Neural cell (in vitro differentiated cells): ENCODE results near the gene KRT74. TPM values are rescaled to one million over a fixed set of nuclear protein-coding genes. Genes with fewer than 3 reads are reported as not detected.

Source experiments
- H2AFZ ChIP-seq: fragments of 200-600, 300-800 bp; sonication (generic), shearing (Covaris generic); 2 replicates; pipeline ENCODE4 v1.6.0; 2014; ENCODE audit warnings: low read depth, mild to moderate bottlenecking, antibody characterized with exemption, low read length, moderate library complexity
- H3F3A ChIP-seq: fragments of 200-600 bp; shearing (Covaris generic); 2 replicates; pipeline ENCODE4 v1.6.1; 2016; ENCODE audit warnings: mild to moderate bottlenecking, moderate library complexity, mixed read lengths, antibody characterized with exemption, low read length; ENCODE audit not compliant: insufficient read depth, poor library complexity, severe bottlenecking
- H3K27ac ChIP-seq: fragments of 200-600, 300-800 bp; sonication (generic), shearing (Covaris generic); 2 replicates; pipeline ENCODE4 v1.5.1; 2014; ENCODE audit warnings: mild to moderate bottlenecking, low read length, moderate library complexity
- H3K27me3 ChIP-seq: fragments of 300-800, 200-600 bp; sonication (generic), shearing (Covaris generic); 2 replicates; pipeline ENCODE4 v1.6.0; 2014; ENCODE audit warnings: mild to moderate bottlenecking, low read depth, low read length, moderate library complexity; ENCODE audit not compliant: insufficient read depth
- H3K36me3 ChIP-seq: fragments of 300-800, 200-600 bp; sonication (generic), shearing (Covaris generic); 2 replicates; pipeline ENCODE4 v1.5.1; 2014; ENCODE audit warnings: mild to moderate bottlenecking, antibody characterized with exemption, low read length, moderate library complexity; ENCODE audit not compliant: insufficient read depth
- H3K4me2 ChIP-seq: fragments of 300-800, 200-600 bp; sonication (generic), shearing (Covaris generic); 2 replicates; pipeline ENCODE4 v1.6.0; 2014; ENCODE audit warnings: mild to moderate bottlenecking, low read length
- H3K4me3 ChIP-seq: fragments of 300-800, 200-600 bp; sonication (generic), shearing (Covaris generic); 2 replicates; pipeline ENCODE4 v1.5.1; 2014; ENCODE audit warnings: mild to moderate bottlenecking, low read length, moderate library complexity
- H3K79me2 ChIP-seq: fragments of 200-600 bp; shearing (Covaris generic); replicated peaks from 2 replicates; pipeline ENCODE4 v1.6.0; 2014; ENCODE audit warnings: mild to moderate bottlenecking, low read length, moderate library complexity; ENCODE audit not compliant: insufficient read depth
- H3K9ac ChIP-seq: fragments of 300-800, 200-600 bp; sonication (generic), shearing (Covaris generic); 2 replicates; pipeline ENCODE4 v1.6.1; 2016; ENCODE audit warnings: mild to moderate bottlenecking, low read length, mixed read lengths
- H3K9me2 ChIP-seq: fragments of 200-600 bp; shearing (Covaris generic); 2 replicates; pipeline ENCODE4 v1.6.1; 2016; ENCODE audit warnings: mild to moderate bottlenecking, low read length, mixed read lengths; ENCODE audit not compliant: insufficient read depth
- H3K9me3 ChIP-seq: fragments of 200-600, 300-800 bp; sonication (generic), shearing (Covaris generic); 2 replicates; pipeline ENCODE4 v1.6.1; 2016; ENCODE audit warnings: mild to moderate bottlenecking, mixed run types, low read length, moderate library complexity, mixed read lengths
- H4K20me1 ChIP-seq: fragments of 200-600 bp; shearing (Covaris generic); 2 replicates; pipeline ENCODE4 v1.6.1; 2016; ENCODE audit warnings: mild to moderate bottlenecking, mixed run types; ENCODE audit not compliant: insufficient read depth
- EP300 ChIP-seq: fragments of 450-650 bp; conservative IDR thresholded peaks from 2 replicates; pipeline ENCODE4 v1.6.1; 2014; ENCODE audit warnings: antibody characterized with exemption, mild to moderate bottlenecking, moderate library complexity; ENCODE audit not compliant: poor library complexity, severe bottlenecking
- EZH2 ChIP-seq: fragments of 200-600, 300-800 bp; shearing (Covaris generic), sonication (generic); IDR thresholded peaks from 2 replicates; pipeline ENCODE4 v1.6.1; 2014; ENCODE audit warnings: antibody characterized with exemption, low read length, borderline replicate concordance, mild to moderate bottlenecking; ENCODE audit not compliant: insufficient read depth, poor library complexity, severe bottlenecking
- MXI1 ChIP-seq: fragments of 450-650 bp; conservative IDR thresholded peaks from 2 replicates; pipeline ENCODE4 v1.6.1; 2014; ENCODE audit warnings: antibody characterized with exemption, mild to moderate bottlenecking; ENCODE audit not compliant: poor library complexity, severe bottlenecking
- POLR2AphosphoS5 ChIP-seq: IDR thresholded peaks from 2 replicates; pipeline ENCODE4 v1.6.1; 2012
- RAD21 ChIP-seq: fragments of 450-650 bp; conservative IDR thresholded peaks from 2 replicates; pipeline ENCODE4 v1.6.1; 2014; ENCODE audit warnings: antibody characterized with exemption, mild to moderate bottlenecking, moderate library complexity
- SMC3 ChIP-seq: fragments of 450-650 bp; conservative IDR thresholded peaks from 2 replicates; pipeline ENCODE4 v1.6.1; 2014; ENCODE audit warnings: antibody characterized with exemption, mild to moderate bottlenecking, moderate library complexity; ENCODE audit not compliant: poor library complexity
- TAF1 ChIP-seq: IDR thresholded peaks from 2 replicates; pipeline ENCODE4 v1.6.1; 2012; ENCODE audit warnings: low read depth
- polyA minus RNA-seq: library from RNA; depleted of rRNA, polyadenylated mRNA; stranded (reverse); fragments of >200 nt; gene quantifications from 2 replicates; pipeline ENCODE4 v1.2.3, GENCODE V29; 2014
- polyA plus RNA-seq: library from polyadenylated mRNA; depleted of rRNA; stranded (reverse); fragments of >200 nt; gene quantifications from 2 replicates; pipeline ENCODE4 v1.2.3, GENCODE V29; 2014
- TF ChIP-seq, protein P1 (sequence below): fragments of 450-650 bp; IDR thresholded peaks from 2 replicates; pipeline ENCODE4 v1.5.1; 2014; ENCODE audit warnings: antibody characterized with exemption, mild to moderate bottlenecking, moderate library complexity; ENCODE audit not compliant: poor library complexity, severe bottlenecking
- TF ChIP-seq, protein P2 (sequence below): IDR thresholded peaks from 2 replicates; pipeline ENCODE4 v1.6.1; 2012; ENCODE audit warnings: borderline replicate concordance

KRT74 gene
- polyA plus RNA-seq: not detected in 2 replicates
- polyA minus RNA-seq: not detected in 2 replicates

DNA sequence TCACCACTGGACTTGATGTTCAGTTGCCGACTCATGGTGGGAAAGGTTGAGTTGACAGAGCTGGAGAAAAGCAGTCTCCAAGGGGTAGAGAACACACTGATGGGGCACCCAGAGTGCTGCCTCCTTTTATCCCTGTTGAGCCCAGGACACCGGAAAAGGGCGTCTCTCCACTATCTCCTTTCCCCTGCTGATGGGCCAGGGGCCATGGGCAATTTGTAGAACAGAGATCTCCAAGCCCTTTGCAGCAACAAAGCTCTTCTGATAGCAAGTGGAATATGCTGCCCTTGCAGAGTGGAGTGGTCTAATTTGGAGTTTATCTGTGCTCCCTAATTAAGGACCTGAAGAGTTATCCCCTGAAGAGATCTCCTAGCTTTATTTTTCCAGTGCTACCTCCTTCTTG is at the start of gene KRT74:
KRT74 (minus strand) TSS at position 101 of the 400 bp plus-strand sequence; CDS start at position 35, 66 bp downstream.
- Histone ChIP-seq H3K9ac (no peak within 1 kb of the TSS), H2AFZ (no peak within 1 kb of the TSS), H3K4me3 (no peak within 1 kb of the TSS), H3K36me3 (no peaks in the 10 kb centered on the region), H3K27me3 (no peaks in the 10 kb centered on the region), H3K27ac (no peak within 1 kb of the TSS), H3F3A (no peaks in the 10 kb centered on the region), H3K9me3 (no peaks in the 10 kb centered on the region), H3K79me2 (no peaks in the 10 kb centered on the region), H3K9me2 (no peaks in the 10 kb centered on the region), H3K4me2 (no peak within 1 kb of the TSS), H4K20me1 (no peaks in the 10 kb centered on the region)
- no peak for TF ChIP-seq POLR2AphosphoS5

DNA sequence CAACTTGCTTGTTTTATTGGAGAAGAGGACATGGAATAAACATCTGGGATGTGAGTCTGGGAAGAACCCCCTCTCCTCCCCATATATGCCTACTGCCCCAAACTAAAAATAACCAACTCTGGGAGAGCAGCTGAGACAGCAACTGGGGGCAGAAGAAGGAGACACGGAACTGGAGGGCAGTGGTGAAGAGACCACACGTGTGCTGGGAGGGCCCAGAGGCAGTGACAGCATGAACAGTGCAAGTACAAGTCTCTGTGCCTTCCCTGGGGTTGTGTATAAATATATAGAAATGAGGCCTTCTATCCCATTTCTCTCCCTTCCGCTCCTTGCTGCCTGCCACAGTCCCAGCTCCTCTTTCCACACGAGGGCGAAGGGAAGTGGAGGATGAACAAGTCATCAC is 48.7 kb upstream of the KRT74 start:
- no peaks in the 10 kb centered on the region for H3K36me3 ChIP-seq
- H3K4me2 ChIP-seq: no peak overlapping the region
- no peaks in the 10 kb centered on the region for H3K9me2 ChIP-seq
- no peak overlapping the region for H3K4me3 ChIP-seq
- no peaks in the 10 kb centered on the region for H3K79me2 ChIP-seq
- H2AFZ ChIP-seq: no peak overlapping the region
- H3F3A ChIP-seq: no peaks in the 10 kb centered on the region
- no peaks in the 10 kb centered on the region for H4K20me1 ChIP-seq
- no peak overlapping the region for H3K27ac ChIP-seq
- H3K27me3 ChIP-seq: no peaks in the 10 kb centered on the region
- H3K9me3 ChIP-seq: no peaks in the 10 kb centered on the region
- H3K9ac ChIP-seq: no peak overlapping the region
- TF ChIP-seq TAF1 (no peak), SMC3 (no peak), MXI1 (no peak), EP300 (no peak)
- TF ChIP-seq, protein P1, sequence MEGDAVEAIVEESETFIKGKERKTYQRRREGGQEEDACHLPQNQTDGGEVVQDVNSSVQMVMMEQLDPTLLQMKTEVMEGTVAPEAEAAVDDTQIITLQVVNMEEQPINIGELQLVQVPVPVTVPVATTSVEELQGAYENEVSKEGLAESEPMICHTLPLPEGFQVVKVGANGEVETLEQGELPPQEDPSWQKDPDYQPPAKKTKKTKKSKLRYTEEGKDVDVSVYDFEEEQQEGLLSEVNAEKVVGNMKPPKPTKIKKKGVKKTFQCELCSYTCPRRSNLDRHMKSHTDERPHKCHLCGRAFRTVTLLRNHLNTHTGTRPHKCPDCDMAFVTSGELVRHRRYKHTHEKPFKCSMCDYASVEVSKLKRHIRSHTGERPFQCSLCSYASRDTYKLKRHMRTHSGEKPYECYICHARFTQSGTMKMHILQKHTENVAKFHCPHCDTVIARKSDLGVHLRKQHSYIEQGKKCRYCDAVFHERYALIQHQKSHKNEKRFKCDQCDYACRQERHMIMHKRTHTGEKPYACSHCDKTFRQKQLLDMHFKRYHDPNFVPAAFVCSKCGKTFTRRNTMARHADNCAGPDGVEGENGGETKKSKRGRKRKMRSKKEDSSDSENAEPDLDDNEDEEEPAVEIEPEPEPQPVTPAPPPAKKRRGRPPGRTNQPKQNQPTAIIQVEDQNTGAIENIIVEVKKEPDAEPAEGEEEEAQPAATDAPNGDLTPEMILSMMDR: no peak
- TF ChIP-seq, protein P2, sequence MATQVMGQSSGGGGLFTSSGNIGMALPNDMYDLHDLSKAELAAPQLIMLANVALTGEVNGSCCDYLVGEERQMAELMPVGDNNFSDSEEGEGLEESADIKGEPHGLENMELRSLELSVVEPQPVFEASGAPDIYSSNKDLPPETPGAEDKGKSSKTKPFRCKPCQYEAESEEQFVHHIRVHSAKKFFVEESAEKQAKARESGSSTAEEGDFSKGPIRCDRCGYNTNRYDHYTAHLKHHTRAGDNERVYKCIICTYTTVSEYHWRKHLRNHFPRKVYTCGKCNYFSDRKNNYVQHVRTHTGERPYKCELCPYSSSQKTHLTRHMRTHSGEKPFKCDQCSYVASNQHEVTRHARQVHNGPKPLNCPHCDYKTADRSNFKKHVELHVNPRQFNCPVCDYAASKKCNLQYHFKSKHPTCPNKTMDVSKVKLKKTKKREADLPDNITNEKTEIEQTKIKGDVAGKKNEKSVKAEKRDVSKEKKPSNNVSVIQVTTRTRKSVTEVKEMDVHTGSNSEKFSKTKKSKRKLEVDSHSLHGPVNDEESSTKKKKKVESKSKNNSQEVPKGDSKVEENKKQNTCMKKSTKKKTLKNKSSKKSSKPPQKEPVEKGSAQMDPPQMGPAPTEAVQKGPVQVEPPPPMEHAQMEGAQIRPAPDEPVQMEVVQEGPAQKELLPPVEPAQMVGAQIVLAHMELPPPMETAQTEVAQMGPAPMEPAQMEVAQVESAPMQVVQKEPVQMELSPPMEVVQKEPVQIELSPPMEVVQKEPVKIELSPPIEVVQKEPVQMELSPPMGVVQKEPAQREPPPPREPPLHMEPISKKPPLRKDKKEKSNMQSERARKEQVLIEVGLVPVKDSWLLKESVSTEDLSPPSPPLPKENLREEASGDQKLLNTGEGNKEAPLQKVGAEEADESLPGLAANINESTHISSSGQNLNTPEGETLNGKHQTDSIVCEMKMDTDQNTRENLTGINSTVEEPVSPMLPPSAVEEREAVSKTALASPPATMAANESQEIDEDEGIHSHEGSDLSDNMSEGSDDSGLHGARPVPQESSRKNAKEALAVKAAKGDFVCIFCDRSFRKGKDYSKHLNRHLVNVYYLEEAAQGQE: no peak

DNA sequence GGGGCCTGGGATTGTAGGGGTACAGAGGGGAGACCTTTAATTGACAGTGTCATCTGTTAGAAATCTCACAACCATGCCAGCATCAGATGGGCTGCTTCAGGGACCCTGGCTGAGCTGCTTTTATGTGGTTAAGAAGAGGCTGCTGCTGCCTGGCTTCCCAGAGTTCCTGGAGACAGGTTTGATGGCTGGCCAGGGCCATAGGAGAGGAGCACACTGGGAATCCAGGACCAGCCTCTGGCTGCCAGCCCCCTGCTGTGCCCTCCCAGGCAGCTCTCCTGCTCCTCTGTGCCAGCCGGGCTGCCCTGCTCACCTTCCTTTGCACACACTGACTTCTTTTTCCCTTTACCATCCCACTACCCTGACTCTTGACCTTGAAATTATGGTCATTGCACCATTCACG is 45.2 kb upstream of the KRT74 start:
- H3K9me2 ChIP-seq: no peaks in the 10 kb centered on the region
- no peak overlapping the region for H2AFZ ChIP-seq
- H3K27me3 ChIP-seq: no peaks in the 10 kb centered on the region
- H4K20me1 ChIP-seq: no peaks in the 10 kb centered on the region
- H3K4me2 ChIP-seq: no peak overlapping the region
- no peaks in the 10 kb centered on the region for H3K36me3 ChIP-seq
- H3K9me3 ChIP-seq: no peaks in the 10 kb centered on the region
- no peak overlapping the region for H3K9ac ChIP-seq
- no peak overlapping the region for H3K4me3 ChIP-seq
- no peaks in the 10 kb centered on the region for H3K79me2 ChIP-seq
- TF ChIP-seq RAD21 (no peak), EZH2 (no peak), EP300 (no peak), TAF1 (no peak), MXI1 (no peak), POLR2AphosphoS5 (no peak), SMC3 (no peak)
- TF ChIP-seq, protein P2: no peak
- TF ChIP-seq, protein P1: no peak
- H3F3A ChIP-seq: no peaks in the 10 kb centered on the region
- H3K27ac ChIP-seq: no peak overlapping the region
